Measurements from ENCODE around the gene PES1.
"Not testable (repeated sequence)": the region's sequence is repeated elsewhere in the genome, so short reads cannot be mapped to it uniquely, and the experiment has no call there.

Gene PES1

GRCh38 chr22:30574095-30574981 is 17.4 kb downstream of the PES1 start, which contains the start of gene GAL3ST1:
GAL3ST1 (minus strand) TSS chr22:30574665; CDS start chr22:30557392, 17,273 bp downstream.
- DNase-seq, result no peak

GRCh38 chr22:30573594-30574094 is 18.1 kb downstream of the PES1 start:
- DNase-seq, result no peak

GRCh38 chr22:30572840-30573593 is 18.7 kb downstream of the PES1 start:
- no peak for DNase-seq

DNA sequence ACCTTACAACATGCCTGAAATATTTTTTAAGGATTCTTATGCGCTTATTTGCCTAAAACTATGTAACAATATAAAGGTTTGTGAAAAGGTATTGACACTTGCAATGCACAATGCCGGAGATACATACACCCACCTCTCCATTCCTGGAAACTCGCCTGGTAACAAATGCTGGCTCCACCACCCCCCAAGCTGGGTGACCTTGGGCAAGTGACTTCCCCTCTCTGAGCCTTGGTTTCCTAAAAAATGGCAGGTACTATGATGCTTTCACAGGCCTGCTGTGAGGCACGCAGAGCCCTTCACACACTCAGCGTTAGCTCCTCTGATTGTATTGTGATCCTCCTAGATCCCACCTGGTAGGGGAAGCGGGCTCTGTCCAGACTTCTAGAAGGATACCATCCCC is 19.5 kb downstream of the PES1 start:
- DNase-seq, result no peak

- no peak for DNase-seq
Observed at GRCh38 chr22:30569674-30570202, 22.0 kb downstream of the PES1 start.

DNA sequence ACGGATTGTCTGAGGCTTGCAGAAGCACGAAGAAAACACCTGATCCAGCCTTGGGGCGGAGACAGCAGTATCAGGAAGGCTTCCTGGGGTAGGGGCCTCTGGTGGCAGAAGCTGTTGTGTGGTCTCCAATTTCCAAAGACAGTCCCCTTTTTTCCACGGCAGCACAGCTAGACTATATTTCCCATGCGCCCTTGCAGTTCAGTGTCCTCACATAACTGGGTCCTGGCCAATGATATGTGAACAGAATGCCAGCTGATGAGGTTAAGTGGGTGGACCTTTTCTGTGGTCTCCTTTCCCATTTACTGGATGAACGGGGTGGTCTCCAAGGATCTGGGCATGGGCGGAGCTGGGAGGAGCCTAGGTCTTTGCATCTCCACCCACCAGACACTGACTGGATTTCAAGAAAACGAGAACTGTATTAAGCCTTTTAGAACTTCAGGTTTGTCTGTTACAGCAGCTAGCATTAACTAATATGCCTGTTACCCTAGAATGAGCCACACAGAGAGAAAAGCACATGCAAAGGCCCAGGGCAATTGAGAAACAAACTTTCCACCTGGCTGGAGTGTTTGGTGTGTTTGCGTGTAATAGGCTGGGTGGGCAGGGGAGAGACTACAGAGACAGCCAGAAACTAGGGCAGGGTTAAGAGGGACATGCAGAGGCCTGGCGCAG is 23.4 kb downstream of the PES1 start:
- DNase-seq, result no peak

GRCh38 chr22:30567277-30567676 is 24.4 kb downstream of the PES1 start:
- DNase-seq, result not testable (repeated sequence)

DNA sequence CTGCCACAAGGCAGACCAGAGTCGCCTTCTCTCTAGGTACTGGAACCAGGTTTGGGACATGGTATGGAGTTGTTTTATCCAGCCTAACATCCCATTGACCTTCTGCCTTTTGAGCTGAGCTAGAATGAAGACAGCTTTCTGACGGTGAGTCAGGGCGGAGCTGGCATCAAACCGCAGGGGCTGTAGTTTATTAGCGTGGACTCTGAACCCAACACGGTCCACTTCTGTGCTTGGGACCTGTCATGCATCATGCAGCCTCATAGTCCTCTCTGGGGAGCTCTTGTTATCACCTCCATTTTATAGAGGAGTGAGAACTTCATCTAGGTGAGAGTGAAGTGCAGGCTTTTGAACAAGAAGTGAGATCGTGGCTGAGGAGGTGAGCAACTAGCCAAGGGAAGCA is 25.6 kb downstream of the PES1 start:
- no peak for DNase-seq

GRCh38 chr22:30565341-30565740 is 26.4 kb downstream of the PES1 start:
- no peak for DNase-seq

DNA sequence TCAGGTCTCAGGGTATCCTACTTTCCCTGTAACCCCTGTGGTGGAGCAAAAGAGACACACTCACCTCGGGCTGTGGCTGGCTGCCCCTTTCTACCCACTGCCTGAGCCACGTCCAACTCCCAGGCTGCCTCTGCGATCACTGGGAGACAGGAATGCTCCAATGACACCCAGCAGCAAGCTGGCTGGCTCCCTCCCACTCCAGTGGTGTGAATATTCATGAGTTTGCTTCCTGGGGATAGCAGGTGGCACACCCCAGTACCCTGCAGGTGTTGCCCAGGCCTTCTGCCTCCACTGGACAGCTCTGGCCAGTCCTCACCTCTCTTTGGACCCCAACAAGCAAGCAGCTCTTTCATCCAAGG is 27.0 kb downstream of the PES1 start:
- no peak for DNase-seq

- DNase-seq, result no peak
Observed at GRCh38 chr22:30564045-30564760, 27.5 kb downstream of the PES1 start.

- no peak for DNase-seq
Observed at GRCh38 chr22:30562366-30562765, 29.3 kb downstream of the PES1 start.

- DNase-seq, result no peak
Observed at GRCh38 chr22:30561402-30562189, 30.1 kb downstream of the PES1 start.

DNA sequence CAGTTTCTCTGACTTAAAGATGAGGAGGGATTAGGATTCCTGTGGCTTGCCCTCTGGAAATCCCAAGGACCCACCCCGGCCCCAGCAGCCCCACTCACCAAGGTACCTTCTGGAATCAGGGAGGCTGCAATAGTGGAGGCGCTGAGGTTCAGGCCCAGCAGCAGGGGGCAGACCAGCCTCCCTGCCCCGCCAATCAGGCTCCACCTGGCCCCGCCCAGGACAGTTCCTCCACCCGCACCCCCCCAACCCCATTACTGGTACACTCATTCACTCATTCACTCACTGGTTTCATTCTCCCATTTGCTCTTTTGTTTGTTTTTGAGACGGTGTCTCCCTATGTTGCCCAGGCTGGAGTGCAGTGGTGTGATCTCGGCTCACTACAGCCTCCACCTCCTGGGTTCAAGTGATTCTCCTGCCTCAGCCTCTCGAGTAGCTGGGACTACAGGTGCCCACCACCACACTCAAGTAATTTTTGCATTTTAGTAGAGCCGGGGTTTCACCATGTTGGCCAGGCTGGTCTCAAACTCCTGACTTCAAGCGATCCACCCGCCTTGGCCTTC is 31.0 kb downstream of the PES1 start:
- peak; percentile 34 for DNase-seq

DNA sequence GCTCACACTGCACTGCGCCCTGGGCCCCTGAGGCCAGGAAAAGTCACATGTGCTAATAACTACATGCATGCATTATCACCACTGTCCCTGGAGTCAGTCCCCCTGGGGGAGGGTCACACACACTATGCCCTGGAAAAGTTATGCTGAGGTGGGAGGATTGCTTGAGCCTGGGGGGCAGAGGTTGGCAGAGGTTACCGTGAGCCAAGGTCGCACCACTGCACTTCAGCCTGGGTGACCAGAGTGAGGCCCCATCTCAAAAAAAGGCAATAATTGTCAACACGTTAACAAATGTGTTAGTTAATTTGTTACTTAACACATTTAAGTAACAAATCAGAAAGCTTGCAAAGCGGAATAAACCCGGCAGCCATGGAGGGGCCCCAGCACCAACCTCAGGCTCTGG is 31.8 kb downstream of the PES1 start:
- no peak for DNase-seq

DNA sequence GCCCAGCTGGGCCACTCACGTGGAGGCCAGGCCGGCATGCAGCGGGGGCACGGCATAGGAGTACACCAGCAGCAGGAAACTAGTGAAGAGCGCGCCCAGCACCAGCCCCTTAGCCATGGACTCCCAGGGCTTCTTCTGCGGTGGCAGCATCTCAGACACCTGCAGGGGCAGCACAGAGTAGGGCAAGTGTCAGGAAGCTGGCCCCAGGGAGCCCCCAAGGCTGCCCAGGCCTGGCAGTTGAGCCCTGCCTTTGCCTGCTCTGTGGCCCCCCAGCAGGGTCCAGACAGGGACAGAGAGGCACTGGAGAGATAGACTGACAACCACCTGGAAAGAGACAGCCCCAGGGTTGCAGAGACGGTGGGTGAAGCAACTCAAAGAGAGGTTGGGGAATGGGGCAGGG is 34.5 kb downstream of the PES1 start:
- DNase-seq, result no peak

- peak; percentile 12 for DNase-seq
Observed at GRCh38 chr22:30556388-30556787, 35.3 kb downstream of the PES1 start.

DNA sequence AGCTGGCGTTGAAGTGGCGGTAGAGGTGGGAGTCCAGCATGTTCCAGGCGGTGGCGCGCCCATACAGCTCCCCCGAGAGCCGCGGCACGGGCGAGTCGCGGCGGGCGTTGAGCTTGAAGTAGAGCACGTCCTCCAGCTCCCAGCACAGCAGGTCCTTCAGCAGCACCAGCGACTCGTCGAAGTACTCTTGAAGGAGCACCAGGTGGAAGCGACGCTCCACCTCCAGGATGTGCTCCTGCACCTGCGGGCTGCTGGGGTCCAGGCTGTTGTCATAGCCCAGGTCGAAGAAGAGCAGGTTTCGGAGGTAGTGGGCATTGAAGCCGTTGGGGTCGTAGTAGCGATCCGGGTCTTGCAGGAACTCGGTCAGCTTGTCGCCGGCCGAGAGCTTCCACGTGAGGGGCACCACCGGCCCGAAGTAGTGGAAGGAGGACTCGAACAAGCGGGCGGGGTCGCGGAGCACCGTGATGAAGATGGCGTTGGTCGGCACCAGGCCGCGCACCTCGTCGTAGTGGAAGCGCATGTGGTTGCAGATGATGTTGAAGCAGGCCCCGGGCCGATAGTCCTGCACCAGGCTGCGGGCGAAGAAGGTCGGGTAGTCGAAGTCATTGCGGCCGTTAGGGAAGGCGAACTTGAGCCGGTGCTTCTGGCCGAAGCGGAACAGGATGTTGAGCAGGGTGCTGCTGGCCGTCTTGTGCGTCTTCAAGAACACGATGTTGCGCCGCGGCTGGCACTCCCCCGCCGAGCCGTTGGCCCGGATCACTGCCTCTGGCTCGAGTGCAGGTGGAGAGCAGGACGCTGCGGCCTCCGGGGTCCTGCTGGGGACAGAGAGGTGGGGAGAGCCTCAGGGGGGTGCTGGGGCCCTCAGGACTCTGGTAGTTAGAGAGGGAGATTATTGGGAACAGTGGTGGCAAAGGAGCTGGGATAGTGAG is 36.2 kb downstream of the PES1 start:
- DNase-seq, result no peak

DNA sequence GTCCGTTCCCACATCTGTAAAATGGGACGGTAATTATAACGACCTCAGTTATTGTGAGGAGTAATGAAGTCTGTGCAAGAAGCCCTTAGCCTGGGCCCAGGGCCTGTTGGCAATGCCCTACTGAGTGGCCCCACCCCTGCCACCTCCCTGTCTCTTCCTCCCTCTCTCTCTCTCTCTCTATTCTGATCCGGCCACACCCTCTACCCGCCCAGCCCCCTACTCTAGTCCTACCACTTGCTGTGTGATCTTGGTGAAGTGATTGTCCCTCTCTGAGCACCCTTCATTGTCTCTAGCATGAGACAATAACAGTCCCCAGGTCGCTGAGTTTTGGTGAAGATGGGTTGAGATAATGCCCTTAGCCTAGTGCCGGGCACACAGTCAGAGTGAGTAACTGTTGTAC is 37.7 kb downstream of the PES1 start:
- no peak for DNase-seq

DNA sequence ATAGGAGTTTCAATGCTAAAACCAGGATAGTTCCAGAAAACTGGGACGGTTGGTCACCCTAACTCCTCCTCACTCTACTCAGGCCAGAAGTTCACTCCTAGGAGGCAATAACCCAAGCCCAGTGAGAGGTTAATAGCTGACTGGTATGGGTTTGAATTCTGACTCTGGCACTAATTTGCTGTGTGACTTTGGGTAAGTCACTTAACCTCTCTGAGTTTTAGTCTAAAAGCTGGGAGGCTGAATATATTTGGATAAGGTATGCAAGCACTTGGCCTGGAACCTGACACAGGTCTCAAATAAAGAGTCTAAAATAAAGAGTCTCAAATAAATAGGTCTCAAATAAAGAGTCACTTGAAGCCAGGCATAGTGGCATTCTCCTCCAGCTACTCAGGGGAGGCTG is 39.0 kb downstream of the PES1 start:
- DNase-seq, result no peak
